Testis (tissue), 2 donors: Measurements from ENCODE around the gene FABP3.

Experiments used
- POLR2A ChIP-seq: fragments of 450-650 bp; IDR thresholded peaks from one replicate; pipeline ENCODE4 v1.6.1; 2017; ENCODE audit warnings: antibody characterized with exemption, mild to moderate bottlenecking, moderate library complexity
- TF ChIP-seq, protein P1 (sequence below), 3 experiments: fragments of 450-650 bp in 2 of 3; fragments of 200-600 bp in 1 of 3; sonication (generic) in 1 of 3; IDR thresholded peaks; one replicate each; pipeline ENCODE4 v1.5.1; 2016 to 2019; ENCODE audit warnings: antibody characterized with exemption in 3 of 3, mild to moderate bottlenecking in 2 of 3, moderate library complexity in 1 of 3

DNA sequence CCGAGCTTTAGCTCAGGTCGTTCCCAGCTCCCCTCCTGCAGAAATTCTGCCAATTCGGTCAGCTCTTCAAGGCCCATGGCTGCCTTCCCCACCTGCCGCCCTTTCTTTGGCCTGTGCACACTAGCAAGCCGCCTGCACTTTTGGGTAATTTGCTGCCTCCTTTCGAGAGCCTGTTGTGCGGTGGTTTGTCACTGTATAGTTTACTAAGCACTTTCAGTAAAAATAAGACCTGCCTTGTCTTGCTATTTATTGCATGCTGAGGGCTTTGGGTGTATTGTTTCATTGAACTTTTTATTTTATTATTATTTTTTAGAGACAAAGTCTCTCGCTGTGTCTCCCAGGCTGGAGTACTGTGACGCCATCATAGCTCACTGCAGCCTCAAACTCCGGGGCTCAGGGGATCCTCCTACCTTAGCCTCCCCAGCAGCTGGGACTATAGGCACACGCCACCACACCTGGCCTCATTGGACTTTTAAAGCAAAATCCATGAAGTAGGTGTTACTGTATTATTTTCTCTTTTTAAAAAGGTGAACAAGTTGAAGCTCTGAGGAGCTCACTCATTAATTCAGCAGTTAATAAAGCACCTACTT is 1.1 kb upstream of the FABP3 start:
- TF ChIP-seq, protein P1, sequence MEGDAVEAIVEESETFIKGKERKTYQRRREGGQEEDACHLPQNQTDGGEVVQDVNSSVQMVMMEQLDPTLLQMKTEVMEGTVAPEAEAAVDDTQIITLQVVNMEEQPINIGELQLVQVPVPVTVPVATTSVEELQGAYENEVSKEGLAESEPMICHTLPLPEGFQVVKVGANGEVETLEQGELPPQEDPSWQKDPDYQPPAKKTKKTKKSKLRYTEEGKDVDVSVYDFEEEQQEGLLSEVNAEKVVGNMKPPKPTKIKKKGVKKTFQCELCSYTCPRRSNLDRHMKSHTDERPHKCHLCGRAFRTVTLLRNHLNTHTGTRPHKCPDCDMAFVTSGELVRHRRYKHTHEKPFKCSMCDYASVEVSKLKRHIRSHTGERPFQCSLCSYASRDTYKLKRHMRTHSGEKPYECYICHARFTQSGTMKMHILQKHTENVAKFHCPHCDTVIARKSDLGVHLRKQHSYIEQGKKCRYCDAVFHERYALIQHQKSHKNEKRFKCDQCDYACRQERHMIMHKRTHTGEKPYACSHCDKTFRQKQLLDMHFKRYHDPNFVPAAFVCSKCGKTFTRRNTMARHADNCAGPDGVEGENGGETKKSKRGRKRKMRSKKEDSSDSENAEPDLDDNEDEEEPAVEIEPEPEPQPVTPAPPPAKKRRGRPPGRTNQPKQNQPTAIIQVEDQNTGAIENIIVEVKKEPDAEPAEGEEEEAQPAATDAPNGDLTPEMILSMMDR (IDR thresholded peaks at IDR 0.05), result no peak
- TF ChIP-seq POLR2A, result no peak
